Measurements from ENCODE around the gene PLXNA4. TPM values are rescaled to one million over a fixed set of nuclear protein-coding genes. Genes with fewer than 3 reads are reported as not detected.

Gene PLXNA4
- 10.1 and 36.0 TPM in 2 replicates for total RNA-seq

GRCh38 chr7:132575982-132576720, at the start of gene PLXNA4:
Gene PLXNA4, minus strand, starts transcription at chr7:132576470. Its CDS starts 67,777 bp downstream, at chr7:132508693.

